Tongue (tissue), 2 donors: ENCODE data around the gene NT5DC4. TPM values are rescaled to one million over a fixed set of nuclear protein-coding genes. Genes with fewer than 3 reads are reported as not detected.

ENCODE experiments used
- DNase-seq: peaks from one replicate; pipeline ENCODE4 v3.0.0-alpha.2; 2015
- total RNA-seq: library from RNA; depleted of rRNA; stranded (reverse); fragments of >200 nt; gene quantifications from one replicate; pipeline ENCODE4 v1.2.3, GENCODE V29; 2014

NT5DC4 gene
- total RNA-seq, 1 donor from 2014 or later: 0.21 TPM

- DNase-seq: no peak
These were observed 67.0 kb downstream of the NT5DC4 start for GRCh38 chr2:112787729-112788393.

GRCh38 chr2:112788653-112789052 lies 67.8 kb downstream of the NT5DC4 start:
- no peak for DNase-seq

Other genes starting within 250 kb of the NT5DC4 start
- gene TTL, start 238.9 kb upstream of the NT5DC4 start, total RNA-seq: 26.4 TPM
- gene POLR1B, start 178.6 kb upstream of the NT5DC4 start, total RNA-seq: 21.1 TPM
- gene CHCHD5, start 136.4 kb upstream of the NT5DC4 start, total RNA-seq: 13.3 TPM
- gene SLC20A1, start 75.1 kb upstream of the NT5DC4 start, total RNA-seq: 22.8 TPM
- 35.3 TPM for gene CKAP2L, start 43.6 kb downstream of the NT5DC4 start, total RNA-seq
- gene IL1A, start 63.5 kb downstream of the NT5DC4 start, total RNA-seq: not detected
- 0.21 TPM for gene IL1B, start 115.8 kb downstream of the NT5DC4 start, total RNA-seq
- not detected for gene IL37, start 190.1 kb downstream of the NT5DC4 start, total RNA-seq